KMS-11 (cell line): ENCODE data around the gene OGG1.

ENCODE experiments used
- H2AFZ ChIP-seq: fragments of 200-600 bp; sonication (generic); 2 replicates; pipeline ENCODE4 v1.6.1; 2016; ENCODE audit warnings: antibody characterized with exemption, mixed run types, low read depth
- H3K27ac ChIP-seq: fragments of 200-600 bp; sonication (generic); 2 replicates; pipeline ENCODE4 v1.6.1; 2016; ENCODE audit warnings: mild to moderate bottlenecking, mixed run types
- H3K27me3 ChIP-seq: fragments of 200-600 bp; sonication (generic); 2 replicates; pipeline ENCODE4 v1.6.1; 2017; ENCODE audit warnings: mild to moderate bottlenecking, low read depth, mixed run types, moderate library complexity; ENCODE audit not compliant: insufficient read depth
- H3K36me3 ChIP-seq: fragments of 200-600 bp; sonication (generic); 2 replicates; pipeline ENCODE4 v1.6.1; 2017; ENCODE audit warnings: mild to moderate bottlenecking, mixed run types; ENCODE audit not compliant: insufficient read depth
- H3K4me1 ChIP-seq: fragments of 200-600 bp; sonication (generic); 2 replicates; pipeline ENCODE4 v1.6.1; 2016; ENCODE audit warnings: mild to moderate bottlenecking, low read depth, mixed run types; ENCODE audit not compliant: poor library complexity, severe bottlenecking
- H3K4me2 ChIP-seq: fragments of 200-600 bp; sonication (generic); 2 replicates; pipeline ENCODE4 v1.7.0; 2016; ENCODE audit warnings: mild to moderate bottlenecking, mixed run types
- H3K4me3 ChIP-seq: fragments of 200-600 bp; sonication (generic); IDR thresholded peaks from 2 replicates; pipeline ENCODE4 v1.6.1; 2017; ENCODE audit warnings: low read depth, low read length, mixed read lengths; ENCODE audit not compliant: insufficient read depth
- H3K79me2 ChIP-seq: fragments of 200-600 bp; sonication (generic); 2 replicates; pipeline ENCODE4 v1.6.1; 2016; ENCODE audit warnings: low read depth, mixed run types; ENCODE audit not compliant: insufficient read depth
- H3K9ac ChIP-seq: fragments of 200-600 bp; sonication (generic); 2 replicates; pipeline ENCODE4 v1.6.1; 2016; ENCODE audit warnings: mild to moderate bottlenecking, mixed run types
- H4K20me1 ChIP-seq: fragments of 200-600 bp; sonication (generic); 2 replicates; pipeline ENCODE4 v1.6.1; 2016; ENCODE audit warnings: mild to moderate bottlenecking, mixed run types; ENCODE audit not compliant: insufficient read depth
- TF ChIP-seq, protein P1 (sequence below): fragments of 200-600 bp; sonication (generic); conservative IDR thresholded peaks from 2 replicates; pipeline ENCODE4 v1.6.1; 2017; ENCODE audit warnings: low read depth, mild to moderate bottlenecking, antibody characterized with exemption, low read length, moderate library complexity, mixed read lengths

Gene OGG1

GRCh38 chr3:9732740-9733115 lies 17.0 kb upstream of the OGG1 start:
- TF ChIP-seq, protein P1, sequence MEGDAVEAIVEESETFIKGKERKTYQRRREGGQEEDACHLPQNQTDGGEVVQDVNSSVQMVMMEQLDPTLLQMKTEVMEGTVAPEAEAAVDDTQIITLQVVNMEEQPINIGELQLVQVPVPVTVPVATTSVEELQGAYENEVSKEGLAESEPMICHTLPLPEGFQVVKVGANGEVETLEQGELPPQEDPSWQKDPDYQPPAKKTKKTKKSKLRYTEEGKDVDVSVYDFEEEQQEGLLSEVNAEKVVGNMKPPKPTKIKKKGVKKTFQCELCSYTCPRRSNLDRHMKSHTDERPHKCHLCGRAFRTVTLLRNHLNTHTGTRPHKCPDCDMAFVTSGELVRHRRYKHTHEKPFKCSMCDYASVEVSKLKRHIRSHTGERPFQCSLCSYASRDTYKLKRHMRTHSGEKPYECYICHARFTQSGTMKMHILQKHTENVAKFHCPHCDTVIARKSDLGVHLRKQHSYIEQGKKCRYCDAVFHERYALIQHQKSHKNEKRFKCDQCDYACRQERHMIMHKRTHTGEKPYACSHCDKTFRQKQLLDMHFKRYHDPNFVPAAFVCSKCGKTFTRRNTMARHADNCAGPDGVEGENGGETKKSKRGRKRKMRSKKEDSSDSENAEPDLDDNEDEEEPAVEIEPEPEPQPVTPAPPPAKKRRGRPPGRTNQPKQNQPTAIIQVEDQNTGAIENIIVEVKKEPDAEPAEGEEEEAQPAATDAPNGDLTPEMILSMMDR: no peak
- Histone ChIP-seq H3K4me3 (peak overlapping the region; percentile 84), H3K27ac (no peak overlapping the region), H4K20me1 (no peaks in the 10 kb centered on the region), H3K27me3 (no peaks in the 10 kb centered on the region), H2AFZ (no peak overlapping the region), H3K79me2 (peaks cover 20% of the 10 kb centered on the region), H3K36me3 (no peaks in the 10 kb centered on the region), H3K9ac (peak overlapping the region; percentile 92; the same call in 1 of the 2 replicates), H3K4me1 (peaks cover 9% of the 10 kb centered on the region), H3K4me2 (peak overlapping the region; percentile 95)

GRCh38 chr3:9736831-9737230 lies 12.9 kb upstream of the OGG1 start:
- H3K27me3 ChIP-seq: no peaks in the 10 kb centered on the region
- TF ChIP-seq, protein P1: no peak
- H4K20me1 ChIP-seq: no peaks in the 10 kb centered on the region
- H3K4me3 ChIP-seq: no peak overlapping the region
- H3K9ac ChIP-seq: no peak overlapping the region
- H3K36me3 ChIP-seq: no peaks in the 10 kb centered on the region
- peaks cover 20% of the 10 kb centered on the region for H3K79me2 ChIP-seq
- no peak overlapping the region for H2AFZ ChIP-seq
- peaks cover 9% of the 10 kb centered on the region for H3K4me1 ChIP-seq
- no peak overlapping the region for H3K4me2 ChIP-seq
- no peak overlapping the region for H3K27ac ChIP-seq

DNA sequence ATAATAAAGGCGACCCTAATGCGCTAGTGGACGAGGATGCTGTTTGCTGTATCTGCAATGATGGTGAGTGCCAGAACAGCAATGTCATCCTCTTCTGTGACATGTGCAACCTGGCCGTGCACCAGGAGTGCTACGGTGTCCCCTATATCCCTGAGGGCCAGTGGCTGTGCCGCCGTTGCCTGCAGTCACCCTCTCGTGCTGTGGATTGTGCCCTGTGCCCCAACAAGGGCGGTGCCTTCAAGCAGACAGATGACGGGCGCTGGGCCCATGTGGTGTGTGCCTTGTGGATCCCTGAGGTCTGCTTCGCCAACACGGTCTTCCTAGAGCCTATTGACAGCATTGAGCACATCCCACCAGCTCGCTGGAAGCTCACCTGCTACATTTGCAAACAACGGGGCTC lies 10.6 kb upstream of the OGG1 start:
- Histone ChIP-seq H3K27me3 (no peaks in the 10 kb centered on the region), H3K4me3 (no peak overlapping the region), H3K4me2 (no peak overlapping the region), H3K9ac (no peak overlapping the region), H3K27ac (no peak overlapping the region), H3K4me1 (no peaks in the 10 kb centered on the region), H3K79me2 (no peaks in the 10 kb centered on the region; the same call in 1 of the 2 replicates), H3K36me3 (no peaks in the 10 kb centered on the region), H4K20me1 (no peaks in the 10 kb centered on the region), H2AFZ (no peak overlapping the region)
- TF ChIP-seq, protein P1: no peak

GRCh38 chr3:9742560-9742959 lies 7.2 kb upstream of the OGG1 start:
- Histone ChIP-seq H3K4me2 (no peak overlapping the region), H4K20me1 (no peaks in the 10 kb centered on the region), H3K9ac (no peak overlapping the region), H3K4me1 (no peaks in the 10 kb centered on the region), H3K27me3 (no peaks in the 10 kb centered on the region), H2AFZ (no peak overlapping the region), H3K79me2 (no peaks in the 10 kb centered on the region), H3K4me3 (no peak overlapping the region), H3K36me3 (no peaks in the 10 kb centered on the region), H3K27ac (no peak overlapping the region)
- TF ChIP-seq, protein P1: no peak
